Central memory CD8-positive, alpha-beta T cell (primary cell): ENCODE measurements around the gene PSMB7.

Experiments
- ATAC-seq: fragments of 150-1000 bp; cut with Tn5 transposase; replicated peaks from 2 replicates; pipeline ENCODE4 v1.10.0; 2022; ENCODE audit warnings: mild to moderate bottlenecking, moderate FRiP score, moderate number of reproducible peaks; ENCODE audit not compliant: poor library complexity, severe bottlenecking; ENCODE audit errors: extremely low read depth
- DNase-seq, 2 donors: peaks; one replicate each; pipeline ENCODE4 v3.0.0; 2021; ENCODE audit warnings: low spot score in 2 of 2
- H3K27ac Mint-ChIP-seq: one replicate; pipeline ENCODE4 v1.8.0; 2022; ENCODE audit warnings: low read depth, mild to moderate bottlenecking, moderate library complexity, mixed read lengths
- H3K27me3 Mint-ChIP-seq: one replicate; pipeline ENCODE4 v1.8.0; 2022; ENCODE audit warnings: mixed read lengths
- H3K36me3 Mint-ChIP-seq: one replicate; pipeline ENCODE4 v1.8.0; 2022; ENCODE audit warnings: mild to moderate bottlenecking, moderate library complexity, mixed read lengths; ENCODE audit not compliant: insufficient read depth
- H3K4me1 Mint-ChIP-seq: one replicate; pipeline ENCODE4 v1.8.0; 2022; ENCODE audit warnings: mixed read lengths
- H3K4me3 Mint-ChIP-seq: one replicate; pipeline ENCODE4 v1.8.0; 2022; ENCODE audit warnings: mild to moderate bottlenecking, moderate library complexity, mixed read lengths
- H3K9me3 Mint-ChIP-seq: one replicate; pipeline ENCODE4 v1.8.0; 2022; ENCODE audit warnings: mixed read lengths

The PSMB7 gene

GRCh38 chr9:124381170-124381945 is 33.9 kb downstream of the PSMB7 start:
- no peak for ATAC-seq

GRCh38 chr9:124377551-124378406 is 37.5 kb downstream of the PSMB7 start:
- ATAC-seq (no peak), DNase-seq (no peak)
- Mint-ChIP-seq H3K27ac (no peak overlapping the region), H3K36me3 (peaks cover 16% of the 10 kb centered on the region), H3K4me3 (no peak overlapping the region), H3K4me1 (peaks cover 45% of the 10 kb centered on the region), H3K9me3 (no peaks in the 10 kb centered on the region), H3K27me3 (no peaks in the 10 kb centered on the region)

More at GRCh38 chr9:124381170-124381945, 33.9 kb downstream of the PSMB7 start:
- Mint-ChIP-seq H3K4me1 (peaks cover 27% of the 10 kb centered on the region), H3K36me3 (peaks cover 24% of the 10 kb centered on the region), H3K4me3 (no peak overlapping the region), H3K9me3 (no peaks in the 10 kb centered on the region), H3K27ac (no peak overlapping the region), H3K27me3 (no peaks in the 10 kb centered on the region)
- no peak for DNase-seq

GRCh38 chr9:124376329-124376728 is 38.9 kb downstream of the PSMB7 start:
- no peaks in the 10 kb centered on the region for H3K27me3 Mint-ChIP-seq
- H3K36me3 Mint-ChIP-seq = peaks cover 12% of the 10 kb centered on the region
- H3K27ac Mint-ChIP-seq = no peak overlapping the region
- ATAC-seq (no peak), DNase-seq (no peak)
- H3K4me3 Mint-ChIP-seq = no peak overlapping the region
- H3K9me3 Mint-ChIP-seq = no peaks in the 10 kb centered on the region
- peaks cover 59% of the 10 kb centered on the region for H3K4me1 Mint-ChIP-seq

- no peak for ATAC-seq
- H3K27ac Mint-ChIP-seq = no peak overlapping the region
- peaks cover 11% of the 10 kb centered on the region for H3K36me3 Mint-ChIP-seq
Observed at GRCh38 chr9:124375726-124376125, 39.5 kb downstream of the PSMB7 start.

GRCh38 chr9:124373851-124374250 is 41.4 kb downstream of the PSMB7 start:
- H3K4me1 Mint-ChIP-seq = peaks cover 61% of the 10 kb centered on the region
- DNase-seq = no peak

More at GRCh38 chr9:124375726-124376125, 39.5 kb downstream of the PSMB7 start:
- no peak for DNase-seq
- H3K4me1 Mint-ChIP-seq = peaks cover 62% of the 10 kb centered on the region
- H3K27me3 Mint-ChIP-seq = no peaks in the 10 kb centered on the region
- H3K9me3 Mint-ChIP-seq = no peaks in the 10 kb centered on the region
- no peak overlapping the region for H3K4me3 Mint-ChIP-seq

GRCh38 chr9:124373386-124373785 is 41.9 kb downstream of the PSMB7 start:
- no peak overlapping the region for H3K27ac Mint-ChIP-seq
- DNase-seq (no peak), ATAC-seq (no peak)
- no peaks in the 10 kb centered on the region for H3K27me3 Mint-ChIP-seq
- no peak overlapping the region for H3K4me3 Mint-ChIP-seq
- H3K9me3 Mint-ChIP-seq = no peaks in the 10 kb centered on the region
- H3K36me3 Mint-ChIP-seq = peaks cover 2% of the 10 kb centered on the region
- H3K4me1 Mint-ChIP-seq = peaks cover 61% of the 10 kb centered on the region

More at GRCh38 chr9:124373851-124374250, 41.4 kb downstream of the PSMB7 start:
- H3K4me3 Mint-ChIP-seq = no peak overlapping the region
- no peak for ATAC-seq
- H3K27me3 Mint-ChIP-seq = no peaks in the 10 kb centered on the region
- no peak overlapping the region for H3K27ac Mint-ChIP-seq
- H3K36me3 Mint-ChIP-seq = peaks cover 2% of the 10 kb centered on the region
- no peaks in the 10 kb centered on the region for H3K9me3 Mint-ChIP-seq

- no peak overlapping the region for H3K4me3 Mint-ChIP-seq
- H3K9me3 Mint-ChIP-seq = no peaks in the 10 kb centered on the region
- H3K36me3 Mint-ChIP-seq = peaks cover 2% of the 10 kb centered on the region
- H3K4me1 Mint-ChIP-seq = peaks cover 64% of the 10 kb centered on the region
- H3K27ac Mint-ChIP-seq = peak overlapping the region; percentile 20
- ATAC-seq (no peak), DNase-seq (no peak)
- no peaks in the 10 kb centered on the region for H3K27me3 Mint-ChIP-seq
Observed at GRCh38 chr9:124372038-124372437, 43.2 kb downstream of the PSMB7 start.

- peaks cover 5% of the 10 kb centered on the region for H3K36me3 Mint-ChIP-seq
- H3K9me3 Mint-ChIP-seq = no peaks in the 10 kb centered on the region
- peaks cover 66% of the 10 kb centered on the region for H3K4me1 Mint-ChIP-seq
- no peak for ATAC-seq
- DNase-seq = no peak
- H3K27me3 Mint-ChIP-seq = no peaks in the 10 kb centered on the region
- H3K27ac Mint-ChIP-seq = no peak overlapping the region
- no peak overlapping the region for H3K4me3 Mint-ChIP-seq
Observed at GRCh38 chr9:124370896-124371582, 44.2 kb downstream of the PSMB7 start.

- no peaks in the 10 kb centered on the region for H3K27me3 Mint-ChIP-seq
- ATAC-seq (no peak), DNase-seq (no peak)
- peaks cover 12% of the 10 kb centered on the region for H3K36me3 Mint-ChIP-seq
- no peak overlapping the region for H3K4me3 Mint-ChIP-seq
- peaks cover 76% of the 10 kb centered on the region for H3K4me1 Mint-ChIP-seq
- no peaks in the 10 kb centered on the region for H3K9me3 Mint-ChIP-seq
- H3K27ac Mint-ChIP-seq = no peak overlapping the region
Observed at GRCh38 chr9:124369231-124369797, 45.9 kb downstream of the PSMB7 start.

GRCh38 chr9:124368692-124369091 is 46.5 kb downstream of the PSMB7 start:
- H3K27ac Mint-ChIP-seq = no peak overlapping the region

GRCh38 chr9:124366476-124367220 is 48.6 kb downstream of the PSMB7 start:
- Mint-ChIP-seq H3K9me3 (no peaks in the 10 kb centered on the region), H3K36me3 (peaks cover 21% of the 10 kb centered on the region), H3K4me1 (peaks cover 62% of the 10 kb centered on the region), H3K4me3 (no peak overlapping the region), H3K27ac (peak overlapping the region; percentile 26), H3K27me3 (no peaks in the 10 kb centered on the region)
- DNase-seq (no peak), ATAC-seq (no peak)

More at GRCh38 chr9:124368692-124369091, 46.5 kb downstream of the PSMB7 start:
- Mint-ChIP-seq H3K36me3 (peaks cover 15% of the 10 kb centered on the region), H3K4me1 (peaks cover 78% of the 10 kb centered on the region), H3K27me3 (no peaks in the 10 kb centered on the region), H3K4me3 (no peak overlapping the region), H3K9me3 (no peaks in the 10 kb centered on the region)
- ATAC-seq (no peak), DNase-seq (no peak)
